K562 (cell line): Measurements from ENCODE around the gene CCM2. TPM values are rescaled to one million over a fixed set of nuclear protein-coding genes. Genes with fewer than 3 reads are reported as not detected.

Source experiments
- ETV6 ChIP-seq, 3 experiments: fragments of 150-350 bp in 1 of 3; sonication (generic) in 1 of 3; formaldehyde crosslinking in 1 of 3; IDR thresholded peaks; 2 replicates each; pipeline versions ENCODE4 v1.6.1 to v1.8.0; 2014 to 2022; ENCODE audit warnings: borderline replicate concordance in 2 of 3, low read depth in 2 of 3, antibody characterized with exemption in 1 of 3, low read length in 1 of 3, mild to moderate bottlenecking in 1 of 3, missing genetic modification reagents in 1 of 3
- GTF3C2 ChIP-seq: IDR thresholded peaks from 3 replicates; pipeline ENCODE4 v1.6.1; 2011; ENCODE audit warnings: borderline replicate concordance, mild to moderate bottlenecking, moderate library complexity; ENCODE audit not compliant: insufficient read length; ENCODE audit errors: extremely low read depth
- HSF4 ChIP-seq: fragments of 250-450 bp; sonication (Bioruptor Pico); IDR thresholded peaks from 2 replicates; pipeline ENCODE4 v2.1.2; 2022; ENCODE audit warnings: mild to moderate bottlenecking, moderate library complexity, borderline replicate concordance
- NFATC3 ChIP-seq: fragments of 450-650 bp; IDR thresholded peaks from 2 replicates; pipeline ENCODE4 v1.6.1; 2017; ENCODE audit warnings: mild to moderate bottlenecking
- NR4A1 ChIP-seq, 2 experiments: fragments of 250-450 bp in 1 of 2; fragments of 450-650 bp in 1 of 2; sonication (Bioruptor Pico) in 1 of 2; IDR thresholded peaks; 2 replicates each; pipeline versions ENCODE4 v1.4.0 to v1.6.1; 2016 to 2020; ENCODE audit warnings: mild to moderate bottlenecking in 2 of 2, missing compliant biosample characterization in 1 of 2, missing genetic modification characterization in 1 of 2, moderate library complexity in 1 of 2
- PHB2 ChIP-seq: fragments of 450-650 bp; IDR thresholded peaks from 2 replicates; pipeline ENCODE4 v1.6.1; 2017; ENCODE audit warnings: low read depth
- PHTF2 ChIP-seq: fragments of 250-450 bp; sonication (Bioruptor Pico); IDR thresholded peaks from 2 replicates; pipeline ENCODE4 v1.5.0; 2021; ENCODE audit warnings: mild to moderate bottlenecking
- ZNF318 ChIP-seq, 2 experiments: fragments of 450-650 bp; IDR thresholded peaks; 2 replicates each; pipeline ENCODE4 v1.6.1; 2016; ENCODE audit warnings: mild to moderate bottlenecking in 2 of 2, borderline replicate concordance in 1 of 2, low read depth in 1 of 2, moderate library complexity in 1 of 2
- ZNF75A ChIP-seq: fragments of 450-650 bp; formaldehyde crosslinking; IDR thresholded peaks from 2 replicates; pipeline ENCODE4 v1.4.0; 2020; ENCODE audit warnings: mild to moderate bottlenecking
- polyA plus RNA-seq, 8 experiments: library from polyadenylated mRNA; depleted of rRNA in 4 of 8; stranded (reverse) in 5 of 8; unstranded in 3 of 8; fragments of >200 nt; fragmentation: Nextera tagmentation in 2 of 8; fragmentation: Illumina TruSeq in 1 of 8; extraction: Ambion mirVana in 2 of 8; extraction: Trizol in 1 of 8; gene quantifications; 2 replicates each; pipeline versions ENCODE4 v1.2.1 to v1.2.3, GENCODE V29; 2011 to 2014; ENCODE audit warnings: inconsistent platforms in 1 of 8, missing spikeins in 1 of 8
- total RNA-seq, 7 experiments: library from RNA; depleted of rRNA in 6 of 7; stranded (reverse); fragments of >200 nt in 6 of 7; fragmentation: Illumina TruSeq in 2 of 7; extraction: Trizol in 2 of 7; gene quantifications; 2 replicates each; pipeline versions ENCODE4 v1.2.1 to v1.2.3, GENCODE V29; 2011 to 2021; ENCODE audit warnings: low replicate concordance in 1 of 7
- TF ChIP-seq, protein P1 (sequence below): sonication (generic); formaldehyde crosslinking; IDR thresholded peaks from 2 replicates; pipeline ENCODE4 v1.8.1; 2023; ENCODE audit warnings: mild to moderate bottlenecking, missing genetic modification reagents
- TF ChIP-seq, protein P2 (sequence below): fragments of 450-650 bp; IDR thresholded peaks from 2 replicates; pipeline ENCODE4 v1.6.1; 2014; ENCODE audit warnings: low read depth, mild to moderate bottlenecking, moderate library complexity, borderline replicate concordance

Gene CCM2
- total and polyA plus RNA-seq, 9 of the 15 experiments (the other 6 are each of a cell fraction or from before 2014, with no cell fraction given) = 0.41 to 38.6 (median 25.9) TPM

DNA sequence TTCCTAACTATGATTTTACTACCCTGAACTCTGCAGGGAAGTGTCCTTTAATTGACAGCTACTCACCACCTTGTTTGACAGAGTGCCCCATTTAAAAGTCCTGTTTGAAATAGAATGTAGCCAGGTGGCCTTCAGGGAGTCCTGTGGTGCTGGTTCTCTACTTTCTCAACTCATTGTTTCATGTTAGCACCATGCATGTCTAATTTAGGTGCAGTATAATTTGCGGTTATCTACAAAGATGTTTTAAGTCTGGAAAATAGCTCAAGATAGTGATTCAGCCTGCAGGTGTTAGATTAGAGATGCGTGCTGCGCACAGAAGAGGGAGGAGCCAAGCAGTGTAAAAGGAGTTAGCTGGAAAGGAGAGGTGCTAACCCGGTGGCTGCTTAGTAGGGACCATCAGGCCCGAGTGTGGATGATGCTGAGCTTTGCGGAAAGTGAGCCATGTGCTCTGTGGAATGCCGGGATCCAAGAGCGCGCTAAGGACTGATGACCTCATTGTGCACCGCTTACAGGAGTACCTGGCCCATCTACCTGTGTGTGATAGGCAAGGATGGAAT lies 1.2 kb downstream of the CCM2 start (continued):
- TF ChIP-seq, protein P1, sequence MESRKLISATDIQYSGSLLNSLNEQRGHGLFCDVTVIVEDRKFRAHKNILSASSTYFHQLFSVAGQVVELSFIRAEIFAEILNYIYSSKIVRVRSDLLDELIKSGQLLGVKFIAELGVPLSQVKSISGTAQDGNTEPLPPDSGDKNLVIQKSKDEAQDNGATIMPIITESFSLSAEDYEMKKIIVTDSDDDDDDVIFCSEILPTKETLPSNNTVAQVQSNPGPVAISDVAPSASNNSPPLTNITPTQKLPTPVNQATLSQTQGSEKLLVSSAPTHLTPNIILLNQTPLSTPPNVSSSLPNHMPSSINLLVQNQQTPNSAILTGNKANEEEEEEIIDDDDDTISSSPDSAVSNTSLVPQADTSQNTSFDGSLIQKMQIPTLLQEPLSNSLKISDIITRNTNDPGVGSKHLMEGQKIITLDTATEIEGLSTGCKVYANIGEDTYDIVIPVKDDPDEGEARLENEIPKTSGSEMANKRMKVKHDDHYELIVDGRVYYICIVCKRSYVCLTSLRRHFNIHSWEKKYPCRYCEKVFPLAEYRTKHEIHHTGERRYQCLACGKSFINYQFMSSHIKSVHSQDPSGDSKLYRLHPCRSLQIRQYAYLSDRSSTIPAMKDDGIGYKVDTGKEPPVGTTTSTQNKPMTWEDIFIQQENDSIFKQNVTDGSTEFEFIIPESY (CRISPR knock-in tag) = no peak
- TF ChIP-seq ZNF318 (IDR thresholded peaks at IDR 0.05; ENCODE audit: borderline replicate concordance in 1 of 2, low read depth in 1 of 2) (no peak), NFATC3 (no peak), NR4A1 (CRISPR knock-in tag; IDR thresholded peaks at IDR 0.05) (no peak), NR4A1 (tag; IDR thresholded peaks at IDR 0.05) (no peak), ZNF75A (CRISPR knock-in tag) (no peak), GTF3C2 (no peak), PHB2 (no peak), HSF4 (no peak), PHTF2 (CRISPR knock-in tag) (no peak), ETV6 (IDR thresholded peaks at IDR 0.05; ENCODE audit: borderline replicate concordance in 1 of 2, low read depth in 2 of 2, low read length in 1 of 2) (no peak), ETV6 (CRISPR knock-in tag; IDR thresholded peaks at IDR 0.05; ENCODE audit: borderline replicate concordance) (no peak)
- TF ChIP-seq, protein P2, sequence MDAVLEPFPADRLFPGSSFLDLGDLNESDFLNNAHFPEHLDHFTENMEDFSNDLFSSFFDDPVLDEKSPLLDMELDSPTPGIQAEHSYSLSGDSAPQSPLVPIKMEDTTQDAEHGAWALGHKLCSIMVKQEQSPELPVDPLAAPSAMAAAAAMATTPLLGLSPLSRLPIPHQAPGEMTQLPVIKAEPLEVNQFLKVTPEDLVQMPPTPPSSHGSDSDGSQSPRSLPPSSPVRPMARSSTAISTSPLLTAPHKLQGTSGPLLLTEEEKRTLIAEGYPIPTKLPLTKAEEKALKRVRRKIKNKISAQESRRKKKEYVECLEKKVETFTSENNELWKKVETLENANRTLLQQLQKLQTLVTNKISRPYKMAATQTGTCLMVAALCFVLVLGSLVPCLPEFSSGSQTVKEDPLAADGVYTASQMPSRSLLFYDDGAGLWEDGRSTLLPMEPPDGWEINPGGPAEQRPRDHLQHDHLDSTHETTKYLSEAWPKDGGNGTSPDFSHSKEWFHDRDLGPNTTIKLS = 0 out of 2 replicates have a peak, but pooled peaks have one; percentile 17
